ENCODE measurements around the gene SMPDL3B.

DNA sequence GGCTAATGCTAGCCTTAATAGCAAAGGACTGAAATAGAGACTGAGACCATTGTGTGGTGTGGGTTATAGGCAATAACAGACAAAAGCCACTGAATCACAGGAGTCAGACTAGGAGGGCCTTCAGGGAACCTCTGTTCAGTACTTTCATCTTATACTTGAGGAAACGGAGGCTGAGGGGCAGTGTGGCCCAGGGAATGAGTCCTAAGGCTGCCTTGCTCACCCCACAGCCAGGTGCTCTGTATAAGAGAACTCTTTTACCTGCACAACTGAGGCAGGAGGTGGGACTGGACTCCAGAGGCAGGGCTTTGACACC is 2.7 kb downstream of the SMPDL3B start:
- TF ChIP-seq, protein P1, sequence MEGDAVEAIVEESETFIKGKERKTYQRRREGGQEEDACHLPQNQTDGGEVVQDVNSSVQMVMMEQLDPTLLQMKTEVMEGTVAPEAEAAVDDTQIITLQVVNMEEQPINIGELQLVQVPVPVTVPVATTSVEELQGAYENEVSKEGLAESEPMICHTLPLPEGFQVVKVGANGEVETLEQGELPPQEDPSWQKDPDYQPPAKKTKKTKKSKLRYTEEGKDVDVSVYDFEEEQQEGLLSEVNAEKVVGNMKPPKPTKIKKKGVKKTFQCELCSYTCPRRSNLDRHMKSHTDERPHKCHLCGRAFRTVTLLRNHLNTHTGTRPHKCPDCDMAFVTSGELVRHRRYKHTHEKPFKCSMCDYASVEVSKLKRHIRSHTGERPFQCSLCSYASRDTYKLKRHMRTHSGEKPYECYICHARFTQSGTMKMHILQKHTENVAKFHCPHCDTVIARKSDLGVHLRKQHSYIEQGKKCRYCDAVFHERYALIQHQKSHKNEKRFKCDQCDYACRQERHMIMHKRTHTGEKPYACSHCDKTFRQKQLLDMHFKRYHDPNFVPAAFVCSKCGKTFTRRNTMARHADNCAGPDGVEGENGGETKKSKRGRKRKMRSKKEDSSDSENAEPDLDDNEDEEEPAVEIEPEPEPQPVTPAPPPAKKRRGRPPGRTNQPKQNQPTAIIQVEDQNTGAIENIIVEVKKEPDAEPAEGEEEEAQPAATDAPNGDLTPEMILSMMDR (IDR thresholded peaks at IDR 0.05) = no peak
- TF ChIP-seq POLR2A (IDR thresholded peaks at IDR 0.05) = no peak

Measured in esophagus squamous epithelium (tissue), 4 donors.